Effector memory CD4-positive, alpha-beta T cell (primary cell): ENCODE data around the gene SETD1B.
A peak's percentile ranks its signal among the peaks of the same experiment; 100 is the strongest.

Experiments
- DNase-seq, 3 donors: peaks; one replicate each; pipeline ENCODE4 v3.0.0-alpha.2; 2020
- H3K27ac ChIP-seq: 2 replicates; pipeline ENCODE4 v1.7.0; 2013; ENCODE audit warnings: mild to moderate bottlenecking, low read length, moderate library complexity; ENCODE audit not compliant: insufficient read depth, poor library complexity, severe bottlenecking
- H3K27me3 ChIP-seq: replicated peaks from 2 replicates; pipeline ENCODE4 v1.7.0; 2013; ENCODE audit warnings: mild to moderate bottlenecking, low read length; ENCODE audit not compliant: insufficient read depth, control insufficient read depth, poor library complexity, severe bottlenecking
- H3K36me3 ChIP-seq: 2 replicates; pipeline ENCODE4 v1.7.0; 2013; ENCODE audit warnings: mild to moderate bottlenecking, low read length, moderate library complexity; ENCODE audit not compliant: control insufficient read depth, insufficient read depth
- H3K4me1 ChIP-seq: 2 replicates; pipeline ENCODE4 v1.7.0; 2013; ENCODE audit warnings: low read length, mild to moderate bottlenecking; ENCODE audit not compliant: control insufficient read depth, insufficient read depth, poor library complexity, severe bottlenecking
- H3K4me3 ChIP-seq: 2 replicates; pipeline ENCODE4 v1.7.0; 2013; ENCODE audit warnings: low read length, low read depth, mild to moderate bottlenecking; ENCODE audit not compliant: insufficient read depth, poor library complexity, severe bottlenecking
- H3K9me3 ChIP-seq: 2 replicates; pipeline ENCODE4 v1.7.0; 2013; ENCODE audit warnings: mild to moderate bottlenecking, low read length, moderate library complexity; ENCODE audit not compliant: control insufficient read depth

Gene SETD1B

GRCh38 chr12:121769831-121770301 is 33.9 kb upstream of the SETD1B start:
- Histone ChIP-seq H3K4me3 (no peak overlapping the region), H3K27me3 (no peaks in the 10 kb centered on the region), H3K9me3 (no peaks in the 10 kb centered on the region), H3K4me1 (peaks cover 6% of the 10 kb centered on the region), H3K27ac (no peak overlapping the region), H3K36me3 (no peaks in the 10 kb centered on the region)
- no peak for DNase-seq

- Histone ChIP-seq H3K4me3 (no peak overlapping the region), H3K4me1 (peaks cover 6% of the 10 kb centered on the region), H3K36me3 (no peaks in the 10 kb centered on the region), H3K9me3 (no peaks in the 10 kb centered on the region), H3K27me3 (no peaks in the 10 kb centered on the region), H3K27ac (no peak overlapping the region)
- DNase-seq = no peak
These were observed 33.4 kb upstream of the SETD1B start for GRCh38 chr12:121770388-121770787.

- peaks cover 6% of the 10 kb centered on the region for H3K4me1 ChIP-seq
- H3K27ac ChIP-seq = no peak overlapping the region
- H3K36me3 ChIP-seq = no peaks in the 10 kb centered on the region
- no peaks in the 10 kb centered on the region for H3K27me3 ChIP-seq
- no peak for DNase-seq
- no peak overlapping the region for H3K4me3 ChIP-seq
- no peaks in the 10 kb centered on the region for H3K9me3 ChIP-seq
These were observed 32.8 kb upstream of the SETD1B start for GRCh38 chr12:121770813-121771625.

- H3K27ac ChIP-seq = no peak overlapping the region
- H3K9me3 ChIP-seq = no peaks in the 10 kb centered on the region
- H3K4me1 ChIP-seq = peaks cover 12% of the 10 kb centered on the region
- H3K4me3 ChIP-seq = no peak overlapping the region
- H3K36me3 ChIP-seq = no peaks in the 10 kb centered on the region
- peak; percentile 59 to 71 (median 64) for DNase-seq
- no peaks in the 10 kb centered on the region for H3K27me3 ChIP-seq
These were observed 30.6 kb upstream of the SETD1B start for GRCh38 chr12:121773011-121773777.

- no peak overlapping the region for H3K4me3 ChIP-seq
- H3K36me3 ChIP-seq = peaks cover 16% of the 10 kb centered on the region
- H3K27ac ChIP-seq = no peak overlapping the region
- no peaks in the 10 kb centered on the region for H3K27me3 ChIP-seq
- peaks cover 12% of the 10 kb centered on the region for H3K4me1 ChIP-seq
- H3K9me3 ChIP-seq = no peaks in the 10 kb centered on the region
- no peak for DNase-seq
These were observed 28.8 kb upstream of the SETD1B start for GRCh38 chr12:121774968-121775474.

- peaks cover 12% of the 10 kb centered on the region for H3K4me1 ChIP-seq
- no peak overlapping the region for H3K27ac ChIP-seq
- no peak for DNase-seq
- no peaks in the 10 kb centered on the region for H3K9me3 ChIP-seq
- no peaks in the 10 kb centered on the region for H3K27me3 ChIP-seq
- H3K36me3 ChIP-seq = peaks cover 21% of the 10 kb centered on the region
- H3K4me3 ChIP-seq = no peak overlapping the region
These were observed 28.3 kb upstream of the SETD1B start for GRCh38 chr12:121775501-121775900.

GRCh38 chr12:121776190-121777098 is 27.4 kb upstream of the SETD1B start:
- H3K27ac ChIP-seq = peak overlapping the region; percentile 29

GRCh38 chr12:121778567-121779421 is 25.0 kb upstream of the SETD1B start:
- Histone ChIP-seq H3K27ac (peak overlapping the region; percentile 42), H3K4me1 (peaks cover 31% of the 10 kb centered on the region), H3K9me3 (no peaks in the 10 kb centered on the region), H3K36me3 (peaks cover 33% of the 10 kb centered on the region), H3K4me3 (no peak overlapping the region), H3K27me3 (no peaks in the 10 kb centered on the region)
- DNase-seq = no peak

More at GRCh38 chr12:121776190-121777098, 27.4 kb upstream of the SETD1B start:
- Histone ChIP-seq H3K27me3 (no peaks in the 10 kb centered on the region), H3K4me1 (peaks cover 17% of the 10 kb centered on the region), H3K36me3 (peaks cover 31% of the 10 kb centered on the region), H3K4me3 (no peak overlapping the region), H3K9me3 (no peaks in the 10 kb centered on the region)
- peak; percentile 71 to 85 (median 78) for DNase-seq

GRCh38 chr12:121779422-121779895 is 24.4 kb upstream of the SETD1B start:
- H3K4me3 ChIP-seq = no peak overlapping the region
- H3K27me3 ChIP-seq = no peaks in the 10 kb centered on the region
- H3K27ac ChIP-seq = no peak overlapping the region
- peaks cover 38% of the 10 kb centered on the region for H3K4me1 ChIP-seq
- no peak for DNase-seq
- H3K9me3 ChIP-seq = no peaks in the 10 kb centered on the region
- peaks cover 33% of the 10 kb centered on the region for H3K36me3 ChIP-seq
